HG03060 (cell line): ENCODE measurements around the gene AGXT.

Experiments used
- ATAC-seq: cut with Tn5 transposase; IDR thresholded peaks from one replicate; pipeline ENCODE4 v1.9.1; 2021; ENCODE audit warnings: low read depth, moderate number of reproducible peaks; ENCODE audit not compliant: unreplicated experiment

The AGXT gene

DNA sequence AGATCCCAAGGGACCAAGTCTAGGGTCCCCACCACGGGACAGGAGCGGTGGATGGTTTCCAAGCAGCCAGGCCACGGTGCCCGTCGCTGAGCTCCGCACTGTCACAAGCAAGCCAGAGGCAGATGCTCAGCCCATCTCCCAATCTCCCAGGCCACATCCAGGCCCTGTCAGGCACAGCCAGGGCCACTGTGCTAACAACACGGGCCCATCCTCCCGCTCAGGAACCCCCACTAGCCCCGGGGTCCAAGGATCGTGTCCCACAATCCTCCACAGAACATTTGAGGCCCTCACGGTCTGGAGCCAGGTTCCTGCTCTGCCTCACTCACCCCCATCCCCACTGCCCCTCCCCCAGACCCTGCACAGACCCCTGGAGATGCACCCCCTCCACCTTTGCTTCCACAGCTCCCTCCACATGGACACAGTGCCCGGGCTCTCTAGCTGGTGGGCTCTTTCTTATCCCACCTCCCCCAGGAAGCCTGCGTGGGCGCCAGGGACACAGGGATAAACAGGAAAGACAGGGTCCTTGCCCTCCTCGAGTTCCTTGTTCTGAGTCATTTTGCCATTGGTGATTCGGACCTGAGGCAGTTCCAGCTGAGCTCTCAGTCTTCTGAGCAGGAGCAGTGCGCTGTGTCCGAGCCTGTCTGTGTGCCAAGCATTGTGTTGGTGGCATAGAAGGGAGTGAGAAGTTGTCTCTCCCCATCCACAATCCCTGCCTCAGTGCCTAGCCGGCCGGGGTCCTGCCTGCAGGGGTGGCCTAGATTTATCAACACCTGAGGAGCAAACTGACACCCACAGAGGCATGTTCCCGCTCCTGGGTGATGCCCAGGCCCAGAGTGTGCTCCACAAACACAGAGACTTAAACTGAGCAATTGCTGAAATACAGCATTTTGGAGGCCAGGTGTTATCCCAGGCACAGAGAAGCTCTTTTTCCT lies 44.5 kb downstream of the AGXT start:
- ATAC-seq, result no peak

- no peak for ATAC-seq
Observed at GRCh38 chr2:240913810-240914644, 45.4 kb downstream of the AGXT start.

GRCh38 chr2:240914645-240915525 lies 46.3 kb downstream of the AGXT start:
- ATAC-seq, result no peak

GRCh38 chr2:240915526-240916341 lies 47.1 kb downstream of the AGXT start:
- ATAC-seq, result no peak

DNA sequence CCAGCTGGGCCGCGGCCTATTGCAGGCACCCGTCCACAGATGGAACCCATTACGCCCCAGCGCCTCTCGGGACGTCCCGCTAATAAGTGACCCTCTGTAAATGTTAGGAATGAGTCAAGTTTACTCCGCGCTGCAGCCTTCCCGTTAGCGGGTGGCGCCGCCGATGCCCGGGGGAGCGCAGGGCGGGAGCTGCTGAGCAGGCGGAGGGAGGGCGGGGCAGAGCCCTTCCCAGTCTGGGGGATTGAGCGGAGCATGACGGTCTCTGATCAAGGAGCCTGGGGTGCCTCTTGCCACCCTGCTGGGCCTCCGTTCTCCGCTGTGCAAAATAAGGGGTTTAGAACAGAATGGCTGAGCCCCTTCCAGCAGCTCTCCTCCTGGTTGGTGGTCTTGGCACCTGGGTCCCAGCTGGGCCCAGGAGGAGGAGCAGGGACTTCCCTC lies 48.0 kb downstream of the AGXT start:
- ATAC-seq, result no peak

- no peak for ATAC-seq
Observed at GRCh38 chr2:240917009-240917683, 48.5 kb downstream of the AGXT start.

GRCh38 chr2:240917684-240918257 lies 49.1 kb downstream of the AGXT start:
- ATAC-seq, result no peak

GRCh38 chr2:240918258-240919091 lies 49.9 kb downstream of the AGXT start:
- no peak for ATAC-seq

GRCh38 chr2:240919161-240919781 lies 50.6 kb downstream of the AGXT start:
- ATAC-seq, result no peak

DNA sequence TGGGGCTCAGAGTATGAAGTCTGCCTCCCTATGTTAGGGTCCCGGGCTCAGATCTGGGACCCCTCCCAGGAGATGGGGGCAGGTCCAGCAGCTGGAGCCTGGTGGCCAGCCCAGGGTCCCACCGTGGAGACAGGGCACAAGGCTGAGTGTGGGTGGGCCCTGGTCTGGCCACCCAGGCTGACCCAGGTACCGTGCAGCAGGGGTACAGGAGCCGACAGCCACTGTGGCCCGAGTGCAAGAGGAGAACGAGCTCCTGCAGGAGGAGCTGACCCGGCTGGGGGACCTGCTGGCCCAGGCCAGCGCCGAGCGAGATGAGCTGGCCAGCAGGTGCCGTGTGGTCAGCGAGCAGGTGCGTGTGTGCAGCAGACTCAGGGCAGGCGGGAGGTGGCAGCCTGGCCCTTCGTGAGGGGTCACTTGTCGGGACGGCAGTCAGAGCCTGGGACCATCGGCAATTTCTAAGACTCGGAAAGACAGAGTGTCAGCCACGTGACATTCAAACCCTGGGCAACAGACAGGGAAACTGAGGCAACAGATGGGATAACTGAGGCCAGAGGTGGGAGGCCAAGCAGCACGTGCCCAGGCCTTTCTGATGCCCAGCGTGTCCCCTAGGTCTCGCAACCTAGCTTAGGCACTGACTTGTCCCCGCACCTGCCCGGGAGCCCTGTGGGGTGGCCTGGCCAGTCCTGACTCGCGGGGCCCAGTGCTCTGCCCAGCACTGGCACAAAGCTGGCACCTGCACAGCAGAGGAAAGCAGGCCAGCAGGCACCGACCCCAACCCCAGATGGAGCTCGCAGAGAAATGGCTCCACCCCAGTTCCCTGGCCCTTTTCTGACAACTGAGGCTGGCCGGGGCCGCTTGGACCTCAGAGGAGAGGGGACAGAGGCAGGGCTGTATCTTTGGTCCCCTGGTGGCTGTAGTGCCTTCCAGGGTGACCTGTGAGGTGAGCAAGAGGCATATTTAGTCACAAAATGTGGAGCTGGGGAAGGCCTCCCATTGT lies 51.5 kb downstream of the AGXT start:
- no peak for ATAC-seq

DNA sequence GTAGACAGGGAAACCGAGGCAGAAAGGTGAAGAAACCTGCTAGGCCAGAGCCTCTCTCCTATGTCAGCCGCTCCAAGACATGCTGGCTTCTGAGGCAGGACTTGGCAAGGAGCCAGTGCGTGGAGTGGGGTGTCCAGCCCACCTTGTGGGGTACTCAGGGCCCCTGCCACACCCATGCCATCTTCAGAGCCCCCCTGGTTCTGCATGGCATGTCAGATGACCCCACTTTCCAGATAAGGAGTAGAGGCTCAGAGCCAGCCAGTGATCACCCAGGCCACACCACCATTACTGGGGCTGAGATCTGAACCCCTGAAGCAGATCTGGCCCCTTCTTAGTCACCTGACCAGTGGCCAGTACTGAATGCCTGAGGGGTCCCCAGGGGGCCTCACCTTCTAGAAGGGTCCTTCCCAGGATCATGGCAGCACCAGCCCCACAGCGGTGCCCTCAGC lies 52.2 kb downstream of the AGXT start:
- no peak for ATAC-seq

DNA sequence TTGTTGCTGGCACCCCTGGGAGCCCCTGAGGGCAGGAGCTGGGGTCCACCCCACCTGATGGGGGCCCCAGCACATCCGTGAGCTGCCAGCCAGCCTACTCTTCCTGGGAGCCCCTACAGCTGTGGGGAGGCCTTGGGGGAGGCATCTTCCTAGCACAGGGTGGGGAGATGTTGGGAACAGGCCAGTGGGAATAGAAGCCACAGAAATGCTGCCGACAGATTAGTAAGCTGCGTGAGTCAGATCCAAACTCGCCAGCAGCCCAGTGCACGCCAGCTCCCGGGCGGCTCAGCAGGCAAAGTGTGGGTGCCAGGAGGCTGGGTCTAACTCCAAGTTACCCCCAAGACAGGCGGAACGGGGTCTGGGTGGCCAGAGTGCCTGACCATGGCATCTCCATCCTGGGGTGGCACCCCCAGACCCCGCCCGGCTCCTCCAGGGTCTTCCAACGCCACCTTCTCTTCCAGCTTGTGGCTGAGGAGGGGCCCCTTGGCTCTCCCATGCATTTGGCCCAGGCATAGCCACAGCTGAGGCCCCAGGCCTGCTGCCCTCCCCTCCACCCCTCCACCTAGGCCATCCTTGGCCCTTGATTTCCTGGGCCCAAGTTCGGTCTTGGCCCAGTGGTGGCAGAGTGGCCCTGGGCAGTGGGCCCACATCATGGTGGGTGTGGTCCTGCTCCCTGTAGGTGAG lies 52.8 kb downstream of the AGXT start:
- ATAC-seq, result no peak

DNA sequence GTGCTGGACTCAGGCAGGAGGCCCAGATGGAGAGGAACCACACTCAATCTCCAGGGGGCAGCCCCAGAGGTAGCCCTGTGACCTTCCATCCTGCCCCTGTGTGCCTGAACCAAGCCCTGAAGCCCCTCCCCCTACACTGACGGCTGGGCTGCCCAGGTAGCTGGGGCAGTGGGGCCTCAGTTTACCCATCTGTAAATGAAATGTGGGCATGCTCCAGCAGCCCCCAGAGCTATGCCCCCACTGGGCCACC lies 53.3 kb downstream of the AGXT start:
- ATAC-seq, result no peak

GRCh38 chr2:240922245-240922981 lies 53.8 kb downstream of the AGXT start:
- ATAC-seq, result no peak

GRCh38 chr2:240922982-240923537 lies 54.4 kb downstream of the AGXT start:
- ATAC-seq, result no peak
